ENCODE measurements around the gene PARP1.

Gene PARP1

DNA sequence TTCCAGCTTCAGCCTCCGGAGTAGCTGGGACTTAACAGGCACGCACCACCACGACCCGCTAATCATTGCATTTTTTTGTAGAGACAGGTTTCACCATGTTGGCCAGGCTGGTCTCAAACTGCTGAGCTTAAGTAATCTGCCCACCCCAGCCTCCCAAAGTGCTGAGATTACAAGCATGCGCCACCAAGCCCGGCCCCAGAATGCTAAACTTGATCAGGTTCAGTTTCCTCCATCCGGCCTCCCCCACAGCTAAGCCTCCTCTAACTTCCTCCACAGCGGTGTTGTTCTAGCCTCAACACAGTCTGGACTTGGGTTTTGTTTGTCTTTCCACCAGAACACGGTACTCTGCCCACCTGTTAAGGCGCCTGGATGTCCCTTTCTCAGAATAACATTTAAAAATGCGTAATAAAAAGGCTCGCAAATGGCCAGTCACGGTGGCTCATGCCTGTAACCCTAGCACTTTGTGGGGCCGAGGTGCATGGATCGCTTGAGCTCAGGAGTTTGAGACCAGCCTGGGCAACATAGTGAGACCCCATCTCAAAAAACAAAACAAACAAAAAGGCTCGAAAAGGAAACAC is 2.4 kb downstream of the PARP1 start:
- no peak for DNase-seq (ENCODE audit: low read depth)

DNA sequence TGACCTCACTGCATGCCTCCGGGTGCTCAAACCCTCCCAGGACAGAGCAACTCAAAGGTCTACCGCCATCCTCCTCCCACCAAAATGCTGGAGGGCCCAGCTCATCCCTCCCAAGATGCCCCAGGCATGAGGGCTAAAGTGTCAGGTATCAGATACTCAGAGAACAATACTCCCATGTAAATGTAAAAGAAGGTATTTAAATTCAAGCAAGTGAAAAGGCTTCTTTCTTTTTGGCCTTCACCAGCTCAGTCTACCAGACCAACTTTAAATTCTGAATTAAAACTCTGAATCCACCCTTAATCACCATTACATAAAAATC is 3.0 kb downstream of the PARP1 start:
- no peak for DNase-seq (ENCODE audit: low read depth)

DNA sequence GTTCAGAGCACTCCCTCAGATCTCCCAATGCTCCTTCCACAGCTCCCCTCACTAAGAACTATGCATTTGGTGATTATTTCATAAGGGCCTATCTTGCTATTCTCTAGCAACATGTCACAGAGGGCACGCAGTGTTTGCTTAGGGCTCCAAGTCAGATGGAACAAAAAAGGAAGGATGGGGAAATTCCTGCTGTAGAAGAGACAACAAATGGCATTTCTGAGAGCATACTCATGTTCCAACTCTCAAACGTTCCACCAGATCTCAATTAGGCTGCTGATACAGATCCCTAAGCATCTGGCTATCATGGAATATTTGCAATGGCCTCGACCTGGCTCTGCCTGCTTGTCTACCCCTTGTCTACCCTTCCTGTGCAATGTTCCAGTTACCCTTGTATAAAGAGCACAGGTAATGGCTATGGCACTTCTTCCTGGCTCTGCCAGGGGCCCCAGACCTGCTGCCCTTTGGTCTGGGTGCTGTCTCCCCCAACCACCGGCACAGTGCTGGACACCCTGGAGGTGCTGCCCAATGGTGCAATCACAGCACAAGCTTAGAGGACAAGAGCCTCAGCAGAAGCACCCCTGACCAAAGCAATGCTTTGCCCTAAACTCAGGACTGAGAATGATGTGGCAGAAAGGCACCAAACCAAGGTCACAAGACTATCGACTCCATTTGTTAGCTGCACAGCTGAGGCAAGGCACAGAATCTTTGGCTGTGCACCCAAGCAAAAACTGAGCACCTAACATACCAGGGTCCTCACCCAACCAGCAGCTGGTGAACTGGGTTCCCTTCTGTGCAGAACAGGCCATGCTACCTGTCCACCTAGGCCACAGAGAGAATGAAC is 3.6 kb downstream of the PARP1 start:
- DNase-seq (ENCODE audit: low read depth) = no peak

DNA sequence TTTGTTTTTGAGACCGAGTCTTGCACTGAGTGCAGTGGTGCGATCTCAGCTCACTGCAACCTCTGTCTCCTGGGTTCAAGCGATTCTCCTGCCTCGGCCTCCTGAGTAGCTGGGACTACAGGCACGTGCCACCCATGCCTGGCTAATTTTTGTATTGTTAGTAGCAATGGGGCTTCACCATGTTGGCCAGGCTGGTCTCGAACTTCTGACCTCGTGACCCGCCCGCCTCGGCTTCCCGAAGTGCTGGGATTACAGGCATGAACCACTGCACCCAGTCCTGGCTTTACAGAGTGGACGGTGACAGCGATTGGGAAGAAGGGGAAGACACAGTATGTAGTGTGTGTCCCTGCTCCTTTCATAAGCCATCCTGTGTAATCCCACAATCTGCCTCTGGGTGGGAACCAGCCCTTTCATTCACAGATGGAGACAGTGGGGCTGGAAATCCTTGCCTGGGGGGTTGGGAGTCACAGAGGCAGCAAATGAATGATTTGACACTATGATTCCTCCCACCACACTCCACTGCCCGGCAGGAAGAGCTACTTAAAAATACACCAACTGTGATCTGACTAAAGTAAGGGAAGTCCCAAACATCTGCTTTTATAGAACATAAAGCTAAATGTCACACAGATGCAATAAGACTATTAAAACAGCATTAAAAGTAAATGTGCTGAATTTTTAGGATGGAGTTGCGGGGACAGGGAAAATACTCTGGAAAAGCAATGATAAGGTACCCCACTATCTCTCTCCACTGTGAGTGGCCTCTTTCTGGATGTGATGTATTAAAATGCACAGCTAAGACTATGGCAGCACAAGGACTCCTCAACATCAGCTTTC is 4.5 kb downstream of the PARP1 start:
- DNase-seq (ENCODE audit: low read depth) = no peak

DNA sequence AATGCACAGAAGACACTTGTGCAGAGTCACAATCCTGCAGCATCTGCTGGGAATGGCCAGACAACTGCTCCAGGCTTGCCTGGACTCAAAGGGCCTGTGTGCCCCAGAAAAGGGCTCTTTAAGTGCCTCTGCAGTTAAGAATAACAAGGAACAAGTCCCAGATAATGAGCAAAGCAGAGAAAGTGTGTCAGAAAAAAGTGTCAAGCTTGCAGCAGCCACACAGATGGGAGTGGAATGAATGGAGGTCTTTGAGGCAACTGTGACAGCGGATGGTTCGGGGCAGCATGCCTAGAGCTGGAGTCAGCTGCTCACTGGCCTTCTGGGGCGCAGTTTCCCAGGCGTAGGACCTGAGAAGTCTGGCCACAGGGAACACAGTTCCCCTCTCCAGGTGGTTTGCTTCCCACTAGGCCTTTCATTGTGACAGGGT is 5.1 kb downstream of the PARP1 start:
- DNase-seq (ENCODE audit: low read depth) = no peak

DNA sequence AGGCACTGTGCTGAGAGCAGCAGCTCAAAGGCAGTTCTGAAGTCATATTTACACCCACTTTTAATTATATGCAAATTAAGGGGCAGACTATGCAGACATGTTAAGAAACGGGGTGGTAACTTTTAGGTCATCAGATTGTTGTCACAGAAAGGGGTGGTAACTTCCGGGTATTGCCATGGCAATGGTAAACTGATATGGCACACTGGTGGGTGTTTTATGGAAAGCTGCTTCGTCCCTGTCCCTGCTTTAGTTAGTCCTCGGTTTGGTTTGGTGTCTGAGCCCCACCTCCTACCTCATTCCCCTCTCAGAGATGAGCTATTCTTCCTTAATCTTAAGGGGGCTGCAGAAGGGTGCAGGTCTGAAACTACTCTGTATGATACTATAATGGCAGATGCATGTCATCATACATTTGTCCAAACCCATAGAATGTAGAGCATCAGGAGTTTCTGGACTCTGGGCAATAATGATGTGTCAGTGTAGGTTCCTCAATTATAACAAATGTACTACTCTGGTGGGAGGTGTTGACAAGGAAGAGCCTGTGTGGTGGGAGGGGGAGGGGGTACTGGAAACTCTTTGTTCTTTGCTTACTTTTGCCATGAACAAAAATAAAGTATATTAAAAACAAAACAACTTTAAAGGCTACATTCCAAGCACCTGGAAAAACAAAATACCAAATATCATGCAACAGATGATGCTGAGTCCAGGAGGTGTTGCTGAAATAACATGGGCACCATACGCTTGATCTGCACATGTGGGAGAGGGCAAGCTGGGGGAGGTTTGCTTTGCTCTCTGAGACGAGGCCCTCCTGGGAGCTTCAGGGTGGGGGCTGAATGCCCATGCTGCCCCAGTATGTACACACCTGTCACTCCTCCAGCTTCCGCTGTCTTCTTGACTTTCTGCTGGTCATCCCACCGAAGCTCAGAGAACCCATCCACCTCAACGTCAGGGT is 6.3 kb downstream of the PARP1 start:
- no peak for DNase-seq (ENCODE audit: low read depth)

DNA sequence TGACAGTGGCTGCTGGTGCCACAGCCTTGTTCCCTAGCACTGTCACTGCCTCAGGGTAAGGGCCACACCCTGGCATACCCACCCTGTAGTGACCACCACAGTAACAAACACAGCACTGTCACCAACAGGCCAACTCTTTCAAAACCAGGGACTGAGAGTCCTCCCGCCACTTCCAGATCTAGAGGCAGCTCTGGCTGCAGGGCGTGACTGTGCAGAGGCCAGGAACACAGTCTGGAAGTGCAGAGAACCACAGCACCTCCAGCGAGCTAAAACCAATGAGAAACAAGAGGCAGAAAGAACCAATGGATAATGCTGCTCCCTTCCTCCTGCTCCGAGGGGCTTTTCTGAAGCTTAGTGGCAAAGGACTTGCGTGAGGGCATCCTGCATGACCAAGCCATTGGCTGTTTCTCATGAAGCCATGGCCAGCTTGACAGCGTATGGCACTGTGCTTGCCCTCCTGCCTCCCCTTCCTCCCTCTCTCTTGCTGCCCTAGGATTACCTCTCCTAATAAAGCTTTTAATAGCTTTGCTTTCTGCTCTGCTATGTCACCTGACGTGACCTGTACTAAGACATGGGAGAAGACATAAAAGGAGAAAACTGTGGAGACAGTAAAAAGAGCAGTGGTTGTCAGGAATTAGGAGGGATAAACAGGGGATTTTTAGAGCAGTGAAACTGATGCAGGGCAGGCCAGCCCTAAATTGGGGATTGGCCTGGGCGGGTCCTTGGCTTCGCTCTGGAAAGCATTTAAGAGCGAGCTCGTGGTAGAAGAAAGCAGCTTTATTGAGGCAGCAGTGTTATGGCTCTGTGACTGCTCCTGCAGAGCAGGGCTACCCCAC is 7.2 kb downstream of the PARP1 start:
- DNase-seq (ENCODE audit: low read depth) = no peak

DNA sequence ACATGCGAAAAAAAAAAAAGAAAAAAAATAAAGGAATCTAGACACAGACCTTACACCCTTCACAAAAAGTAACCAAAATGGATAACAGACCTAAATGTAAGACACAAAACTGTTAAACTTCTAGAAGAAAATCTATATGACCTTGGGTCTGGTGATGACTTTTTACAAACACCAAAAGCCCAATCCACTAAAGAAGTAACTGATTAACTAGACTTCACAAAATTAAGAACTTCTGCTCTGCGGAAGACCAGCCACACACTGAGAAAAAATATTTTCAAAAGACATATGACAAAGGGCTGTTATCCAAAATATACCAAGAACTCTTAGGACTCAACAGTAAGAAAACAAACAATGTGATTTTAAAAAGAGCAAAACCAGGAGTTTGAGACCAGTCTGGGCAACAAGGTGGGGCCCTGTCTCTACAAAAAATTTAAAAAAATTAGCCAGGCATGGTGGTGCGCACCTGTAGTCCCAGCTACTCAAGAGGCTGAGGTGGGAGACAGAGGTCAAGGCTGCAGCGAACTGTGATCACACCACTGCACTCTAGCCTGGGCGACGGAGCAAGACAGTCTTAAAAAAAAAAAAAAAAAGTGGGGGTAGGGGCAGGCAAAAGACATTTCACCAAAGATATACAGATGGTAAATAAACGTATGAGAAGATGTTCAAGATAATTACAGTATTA is 9.8 kb downstream of the PARP1 start:
- DNase-seq (ENCODE audit: low read depth) = no peak

DNA sequence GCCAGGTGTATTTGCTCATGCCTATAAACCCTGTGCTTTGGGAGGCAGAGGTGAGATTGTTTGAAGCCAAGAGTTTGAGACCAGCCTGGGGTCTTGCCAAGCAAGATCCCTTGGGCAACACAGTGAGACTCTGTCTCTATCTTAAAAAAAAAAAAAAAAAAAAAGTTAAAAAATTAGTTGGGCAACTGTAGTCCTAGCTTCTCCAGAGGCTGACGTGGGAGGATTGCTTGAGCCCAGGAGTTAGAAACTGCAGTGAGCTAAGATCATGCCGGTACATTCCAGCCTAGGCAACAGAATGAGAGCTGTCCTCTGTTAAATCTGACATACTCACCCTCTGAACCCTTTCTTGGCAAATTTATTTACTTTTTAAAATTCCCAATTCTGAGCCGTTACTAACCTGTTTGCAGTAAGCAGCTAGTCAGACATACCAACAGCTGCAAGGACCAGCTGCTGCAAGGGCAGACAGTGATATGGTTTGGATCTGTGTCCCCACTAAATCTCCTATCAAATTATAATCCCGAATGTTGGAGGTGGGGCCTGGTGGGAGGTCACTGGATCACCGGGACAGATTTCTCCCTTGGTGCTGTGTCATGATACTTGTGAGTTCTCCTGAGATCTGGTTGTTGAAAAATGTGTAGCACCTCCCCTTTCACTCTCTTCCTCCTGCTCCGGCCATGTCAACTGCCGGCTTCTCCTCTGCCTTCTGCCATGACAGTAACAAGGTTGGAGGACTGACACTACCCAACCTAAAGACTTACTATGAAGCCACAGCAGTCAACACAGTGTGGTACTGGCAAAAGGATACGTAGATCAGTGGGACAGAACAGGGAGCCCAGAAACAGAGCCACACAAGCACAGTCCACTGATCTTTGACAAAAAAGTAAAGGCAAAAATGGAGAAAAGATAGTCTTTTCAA is 10.6 kb downstream of the PARP1 start:
- DNase-seq (ENCODE audit: low read depth) = no peak

DNA sequence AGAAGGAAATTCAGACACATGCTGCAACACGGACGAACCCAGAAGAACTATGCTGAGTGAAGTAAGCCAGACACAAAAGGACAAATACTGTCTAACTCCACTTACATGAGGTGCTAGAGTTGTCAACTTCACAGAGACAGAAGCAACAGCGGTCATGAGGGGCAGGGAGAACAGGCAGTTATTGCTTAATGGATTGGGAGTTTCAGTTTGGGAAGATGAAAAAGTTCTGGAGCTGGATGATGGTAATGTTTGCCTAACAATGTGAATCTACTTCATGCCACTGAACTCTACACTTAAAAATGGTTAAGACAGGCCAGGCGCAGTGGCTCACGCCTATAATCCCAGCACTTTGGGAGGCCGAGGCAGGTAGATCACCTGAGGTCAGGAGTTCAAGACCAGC is 12.1 kb downstream of the PARP1 start:
- no peak for DNase-seq (ENCODE audit: low read depth)

DNA sequence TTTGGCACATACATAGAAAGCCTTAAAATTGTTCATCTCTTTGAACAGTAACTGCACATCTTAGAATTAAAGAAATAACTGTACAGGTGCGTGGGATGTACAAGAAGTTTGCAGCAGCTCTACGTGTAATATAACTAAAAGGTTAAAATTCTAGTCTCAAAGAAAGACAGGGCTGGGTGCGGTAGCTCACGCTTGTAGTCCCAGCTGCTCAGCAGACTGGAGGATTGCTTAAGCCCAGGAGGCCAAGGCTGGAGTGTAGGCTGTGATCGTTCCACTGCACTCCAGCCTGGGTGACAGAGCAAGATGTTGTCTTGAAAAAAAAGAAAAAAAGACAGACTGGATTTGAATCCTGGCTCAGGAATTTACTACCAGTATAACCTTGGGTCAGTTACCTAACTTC is 13.4 kb downstream of the PARP1 start:
- DNase-seq (ENCODE audit: low read depth) = no peak

DNA sequence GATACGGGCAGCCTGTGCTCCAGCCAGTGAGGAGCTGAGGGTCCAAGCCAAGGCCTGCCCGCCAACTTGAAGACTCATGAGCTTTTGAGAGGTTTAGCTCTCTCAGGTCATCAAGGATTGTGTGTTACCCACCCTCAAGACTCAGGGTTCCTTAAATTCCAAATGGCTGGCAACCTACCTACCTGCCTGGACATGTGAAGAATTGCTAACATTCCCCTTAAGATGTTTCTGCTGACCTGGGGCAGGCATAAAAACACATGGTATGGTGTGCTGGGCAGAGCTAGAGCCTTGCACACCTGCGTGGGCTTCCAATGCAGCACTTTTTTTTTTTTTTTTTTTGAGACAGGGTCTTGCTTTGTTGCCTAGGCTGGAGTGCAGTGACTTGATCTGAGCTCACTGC is 17.2 kb downstream of the PARP1 start:
- no peak for DNase-seq (ENCODE audit: low read depth)

DNA sequence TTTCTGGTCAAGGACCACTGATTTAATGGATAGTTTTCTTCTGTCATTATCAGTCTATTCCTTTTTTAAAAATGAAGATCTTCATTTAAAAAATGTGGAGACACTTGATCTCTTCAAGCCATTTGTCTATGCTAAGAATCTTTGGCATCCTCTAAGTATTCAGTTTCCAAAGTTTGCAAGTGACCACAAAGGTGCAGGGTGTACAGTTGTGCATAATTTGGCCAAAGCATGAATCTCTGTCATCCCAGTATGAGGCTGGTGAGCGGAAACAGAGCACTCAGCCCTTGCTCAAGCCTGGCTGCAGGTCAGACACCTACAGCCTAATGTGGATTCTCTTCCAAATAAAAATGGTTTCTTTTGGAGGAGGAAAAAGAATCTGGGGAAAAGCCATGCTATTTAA is 19.8 kb downstream of the PARP1 start:
- no peak for DNase-seq (ENCODE audit: low read depth)

DNA sequence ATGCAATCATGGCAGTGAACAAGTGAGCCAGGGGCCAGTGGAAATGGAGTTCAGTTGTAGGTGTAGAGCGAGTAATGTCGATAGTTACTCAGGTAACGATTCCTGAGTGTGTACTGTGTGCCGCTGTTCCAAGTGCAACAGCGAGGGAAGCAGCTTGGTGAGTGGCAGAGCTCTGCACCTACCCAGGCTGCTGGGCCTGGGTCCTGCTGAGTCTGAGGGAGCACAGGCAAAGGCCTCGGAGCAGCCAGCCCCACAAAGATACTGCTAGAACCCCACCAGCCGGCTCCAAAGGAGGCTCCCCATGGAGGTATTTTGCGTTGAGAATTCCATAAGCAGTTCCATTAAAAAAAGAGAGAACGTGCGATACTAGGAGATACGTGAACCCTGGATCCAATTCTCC is 23.2 kb downstream of the PARP1 start:
- no peak for DNase-seq (ENCODE audit: low read depth)

DNA sequence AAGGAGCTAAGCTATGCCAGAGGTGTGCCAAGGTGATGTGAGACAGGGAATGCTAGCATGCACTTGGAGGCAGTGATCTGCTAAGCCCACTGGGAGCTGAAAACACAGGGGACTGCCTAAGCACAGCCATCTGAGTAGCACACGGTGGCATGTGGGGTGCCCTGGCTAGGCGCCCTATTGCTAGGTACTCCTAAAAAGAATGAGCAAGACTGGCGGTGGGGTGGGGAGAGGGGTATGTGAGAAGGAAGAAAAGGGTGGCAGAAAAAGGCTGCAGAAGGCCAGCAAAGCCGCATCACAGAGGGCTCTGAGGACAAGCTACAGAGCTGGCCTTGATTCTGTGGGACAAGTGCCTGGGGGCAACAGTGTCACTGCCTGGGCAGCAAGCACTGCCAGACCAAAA is 23.9 kb downstream of the PARP1 start:
- DNase-seq (ENCODE audit: low read depth) = no peak

DNA sequence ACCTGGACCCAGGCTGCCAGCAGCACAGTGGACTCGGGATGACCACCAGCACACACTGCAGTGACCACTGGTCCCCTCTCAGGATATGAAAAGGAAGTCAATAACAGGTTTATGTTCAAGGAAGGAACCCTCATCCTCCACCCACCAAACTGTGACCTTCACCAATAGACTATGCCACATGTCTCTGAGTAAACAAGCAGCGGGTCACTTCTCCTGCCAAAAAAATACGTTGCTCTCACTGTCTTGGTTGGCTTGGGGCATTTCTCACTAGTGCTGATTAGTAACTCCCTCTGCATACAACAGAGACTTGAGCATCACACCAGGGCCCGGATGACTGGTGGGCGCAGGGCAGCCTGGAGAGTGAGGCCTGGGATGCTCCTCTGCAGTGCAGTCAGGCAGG is 25.9 kb downstream of the PARP1 start:
- DNase-seq (ENCODE audit: low read depth) = no peak

DNA sequence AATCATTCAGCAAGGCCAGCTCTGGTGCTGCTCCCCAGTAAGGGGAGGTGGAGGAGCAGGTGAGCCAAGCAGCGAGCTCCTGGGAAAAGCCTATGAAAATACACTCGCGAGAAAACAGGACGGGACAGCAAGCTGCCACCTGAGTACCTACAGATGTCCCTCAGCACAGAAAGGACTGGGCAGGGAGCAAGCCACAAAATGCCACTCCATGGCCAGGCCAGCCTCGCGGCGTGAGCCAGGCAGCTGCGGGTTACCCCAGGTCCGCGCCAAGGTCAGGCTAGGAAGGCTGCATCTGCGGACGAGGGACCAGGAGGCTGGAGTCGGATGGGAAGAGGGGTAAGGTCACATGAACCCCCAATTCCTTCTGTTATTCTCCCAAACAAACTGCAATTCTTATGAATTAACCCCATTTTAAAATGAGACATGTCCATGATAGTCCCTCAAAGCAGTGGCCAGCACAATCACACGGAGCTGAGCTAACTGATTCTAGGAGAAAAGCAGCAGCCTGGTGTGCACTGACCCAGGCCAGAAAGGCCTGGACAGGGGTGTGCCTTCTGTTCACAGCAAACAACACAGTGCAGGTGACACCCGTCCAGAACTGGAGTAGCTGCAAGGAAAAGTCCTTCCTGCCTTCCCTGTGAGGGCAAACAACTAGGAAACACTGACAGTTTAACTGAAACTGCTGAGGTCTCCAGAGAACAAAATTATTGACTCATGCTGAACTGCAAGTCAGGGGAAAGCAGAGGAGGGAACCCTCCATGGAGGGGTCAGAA is 26.5 kb downstream of the PARP1 start:
- DNase-seq (ENCODE audit: low read depth) = no peak

DNA sequence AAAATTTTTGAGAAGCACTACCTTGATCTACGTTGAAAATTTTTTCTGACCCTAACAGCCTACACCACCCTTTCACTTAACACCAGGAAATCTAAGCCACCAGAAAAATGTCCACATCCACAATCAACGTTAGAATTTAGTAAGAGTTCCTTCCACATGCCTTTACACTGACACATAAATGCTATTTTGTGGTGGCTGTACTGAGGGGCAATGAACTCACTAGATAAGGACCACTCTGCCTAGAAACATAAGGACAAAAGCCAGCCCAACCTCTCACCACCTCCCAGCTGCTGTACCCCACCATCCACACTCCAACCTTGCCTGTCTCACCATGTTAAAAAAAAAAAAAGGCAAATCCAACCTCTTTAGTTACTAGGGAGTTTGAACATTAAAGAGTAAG is 29.8 kb downstream of the PARP1 start:
- DNase-seq (ENCODE audit: low read depth) = no peak

DNA sequence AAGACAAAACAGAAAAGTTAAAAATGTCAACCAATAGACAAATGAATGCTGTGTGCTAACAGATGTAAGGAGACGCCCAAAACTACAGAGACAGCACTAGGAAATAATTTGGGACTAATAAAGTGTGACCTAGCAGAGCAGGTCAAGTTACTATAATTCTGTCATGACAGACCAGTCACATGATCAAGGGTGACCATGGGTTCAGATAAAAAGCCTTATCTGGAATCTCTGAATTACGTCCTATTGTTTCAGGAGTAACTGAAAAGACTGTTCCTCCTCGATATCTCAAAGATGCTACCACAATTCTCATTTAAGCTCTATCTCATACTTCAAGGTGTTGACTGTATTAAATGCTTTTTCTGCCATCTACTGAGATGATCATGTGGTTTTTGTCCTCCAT is 31.6 kb downstream of the PARP1 start:
- DNase-seq (ENCODE audit: low read depth) = no peak

All from non-pigmented ciliary epithelial cell (primary cell).